ENCODE results near the gene FGD5.

The FGD5 gene

DNA sequence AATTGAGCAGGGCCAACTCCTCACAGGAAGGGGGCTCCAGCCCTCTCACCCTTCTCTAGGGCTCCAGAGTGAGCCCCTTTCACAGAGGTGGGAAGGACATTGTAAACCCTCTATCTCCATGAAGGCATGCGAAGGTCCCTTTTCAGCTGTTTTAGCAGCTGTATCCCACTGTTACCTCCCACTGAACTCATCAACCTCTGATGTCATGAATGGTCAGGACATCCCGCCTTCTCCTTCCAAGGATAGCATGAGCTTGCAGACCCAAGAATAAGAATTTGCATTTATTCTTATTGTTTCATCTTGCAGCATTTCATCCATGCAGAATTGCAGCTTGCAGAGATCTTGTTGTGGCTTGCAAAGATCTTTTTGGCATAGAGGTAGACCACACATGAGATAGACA is 24.3 kb upstream of the FGD5 start:
- DNase-seq (ENCODE audit: low read depth, low spot score) = no peak
- in situ Hi-C loops (cut with HindIII; ENCODE audit: low sequenced_read_pairs) = no loop called here
- TF ChIP-seq, protein P1, sequence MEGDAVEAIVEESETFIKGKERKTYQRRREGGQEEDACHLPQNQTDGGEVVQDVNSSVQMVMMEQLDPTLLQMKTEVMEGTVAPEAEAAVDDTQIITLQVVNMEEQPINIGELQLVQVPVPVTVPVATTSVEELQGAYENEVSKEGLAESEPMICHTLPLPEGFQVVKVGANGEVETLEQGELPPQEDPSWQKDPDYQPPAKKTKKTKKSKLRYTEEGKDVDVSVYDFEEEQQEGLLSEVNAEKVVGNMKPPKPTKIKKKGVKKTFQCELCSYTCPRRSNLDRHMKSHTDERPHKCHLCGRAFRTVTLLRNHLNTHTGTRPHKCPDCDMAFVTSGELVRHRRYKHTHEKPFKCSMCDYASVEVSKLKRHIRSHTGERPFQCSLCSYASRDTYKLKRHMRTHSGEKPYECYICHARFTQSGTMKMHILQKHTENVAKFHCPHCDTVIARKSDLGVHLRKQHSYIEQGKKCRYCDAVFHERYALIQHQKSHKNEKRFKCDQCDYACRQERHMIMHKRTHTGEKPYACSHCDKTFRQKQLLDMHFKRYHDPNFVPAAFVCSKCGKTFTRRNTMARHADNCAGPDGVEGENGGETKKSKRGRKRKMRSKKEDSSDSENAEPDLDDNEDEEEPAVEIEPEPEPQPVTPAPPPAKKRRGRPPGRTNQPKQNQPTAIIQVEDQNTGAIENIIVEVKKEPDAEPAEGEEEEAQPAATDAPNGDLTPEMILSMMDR (IDR thresholded peaks at IDR 0.05; ENCODE audit: low read depth, low read length) = no peak
- no peak overlapping the region for H3K4me3 ChIP-seq (ENCODE audit: low read depth, low read length)

DNA sequence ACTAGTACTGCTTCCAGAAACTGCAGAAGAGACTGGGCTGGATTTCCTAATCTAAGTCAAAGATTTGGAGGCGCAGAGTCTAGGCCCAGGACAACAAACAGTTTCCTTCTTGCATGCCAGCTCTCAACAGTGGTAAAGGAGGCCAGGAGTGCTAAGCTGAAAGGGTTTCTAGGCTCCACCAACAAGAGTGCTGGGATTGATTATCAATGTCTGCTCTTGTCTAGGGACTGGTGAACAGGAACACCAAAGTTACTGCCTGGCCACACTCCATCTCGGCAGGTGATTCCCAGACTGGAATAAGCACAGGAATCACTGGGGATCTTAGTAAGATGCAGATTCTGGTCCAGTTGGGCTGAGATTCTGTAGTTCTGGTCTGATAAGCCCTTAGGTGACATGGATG is 22.8 kb upstream of the FGD5 start:
- TF ChIP-seq, protein P1 (IDR thresholded peaks at IDR 0.05; ENCODE audit: low read depth, low read length) = no peak

DNA sequence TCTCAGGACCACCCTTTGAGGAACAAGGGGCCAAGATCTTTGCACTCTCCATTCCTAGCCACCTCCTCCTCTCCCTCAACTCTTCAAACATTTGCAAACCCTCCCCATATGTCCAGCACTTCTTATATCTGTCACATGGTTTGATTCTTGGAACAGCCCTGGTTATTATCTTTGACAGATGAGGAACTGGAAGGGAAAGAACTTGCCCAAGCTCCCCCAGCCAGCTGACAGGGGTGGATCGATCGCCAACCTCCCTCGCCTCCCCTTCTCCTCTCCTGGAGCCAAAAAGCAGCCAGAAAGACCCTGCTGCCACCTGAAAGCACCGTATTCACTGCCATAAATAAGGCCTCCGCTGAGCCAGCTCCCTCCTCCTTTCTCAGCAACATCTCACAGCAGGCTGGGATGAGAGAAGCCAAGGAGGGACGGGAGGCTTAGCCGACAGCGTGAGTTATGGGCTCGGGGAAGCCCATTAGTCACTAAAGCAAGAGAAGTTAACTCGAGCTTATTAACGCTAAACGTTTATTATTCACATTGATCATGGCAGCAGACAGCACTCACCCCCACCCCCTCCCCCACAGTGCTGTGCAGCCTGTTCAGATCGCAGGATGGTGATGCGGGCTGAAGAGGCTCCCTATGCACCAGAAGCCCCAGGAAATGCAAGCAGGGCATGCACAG is 22.2 kb upstream of the FGD5 start:
- no peak overlapping the region for H3K4me3 ChIP-seq (ENCODE audit: low read depth, low read length)
- no peak for DNase-seq (ENCODE audit: low read depth, low spot score)
- TF ChIP-seq, protein P1 (IDR thresholded peaks at IDR 0.05; ENCODE audit: low read depth, low read length) = no peak
- in situ Hi-C loops (cut with HindIII; ENCODE audit: low sequenced_read_pairs) = no loop called here

More for the DNA sequence above, 22.8 kb upstream of the FGD5 start:
- no peak for DNase-seq (ENCODE audit: low read depth, low spot score)
- H3K4me3 ChIP-seq (ENCODE audit: low read depth, low read length) = no peak overlapping the region
- in situ Hi-C loops (cut with HindIII; ENCODE audit: low sequenced_read_pairs) = no loop called here

DNA sequence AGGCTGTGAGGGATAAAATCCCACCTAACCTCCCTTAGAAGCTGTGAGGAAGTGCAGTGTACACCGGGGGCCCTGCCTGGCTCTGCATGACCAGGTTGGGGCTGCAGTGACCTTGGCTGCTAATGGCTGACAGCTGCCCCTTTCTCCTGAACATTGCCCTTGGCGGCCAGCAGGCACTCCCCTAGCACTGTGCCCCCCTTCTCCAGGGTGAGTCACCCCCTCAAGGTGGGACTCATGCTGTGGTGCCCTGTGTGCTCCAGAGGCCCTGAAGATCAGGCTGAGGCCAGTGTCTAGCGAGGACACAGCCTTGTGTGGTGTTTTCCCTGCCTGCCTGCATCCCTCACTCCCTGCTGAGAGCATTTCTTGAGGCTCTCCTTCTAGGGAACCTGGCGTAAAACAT is 21.0 kb upstream of the FGD5 start:
- in situ Hi-C loops (cut with HindIII; ENCODE audit: low sequenced_read_pairs) = no loop called here
- no peak for DNase-seq (ENCODE audit: low read depth, low spot score)
- TF ChIP-seq, protein P1 (IDR thresholded peaks at IDR 0.05; ENCODE audit: low read depth, low read length) = no peak
- no peak overlapping the region for H3K4me3 ChIP-seq (ENCODE audit: low read depth, low read length)

DNA sequence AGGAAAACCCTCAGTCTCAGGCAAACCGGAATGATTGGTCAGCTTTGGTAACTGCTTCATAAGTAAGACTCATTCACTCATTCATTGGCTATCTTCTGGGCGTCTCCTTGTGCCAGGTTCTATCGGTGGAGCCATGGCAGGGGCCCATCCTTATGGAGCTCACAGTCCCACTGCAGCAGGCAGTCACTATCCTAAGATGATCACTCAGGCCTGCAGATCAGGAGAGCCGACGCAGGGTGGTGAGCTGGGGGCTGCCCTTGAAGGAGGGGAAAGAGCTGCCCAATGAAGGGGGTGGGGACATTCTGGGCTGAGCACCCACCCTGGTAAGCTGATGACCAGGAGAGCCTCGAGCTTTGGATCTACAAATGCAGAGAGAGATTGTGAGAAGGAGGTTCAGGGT is 20.5 kb upstream of the FGD5 start:
- no peak overlapping the region for H3K4me3 ChIP-seq (ENCODE audit: low read depth, low read length)
- TF ChIP-seq, protein P1 (IDR thresholded peaks at IDR 0.05; ENCODE audit: low read depth, low read length) = no peak
- in situ Hi-C loops (cut with HindIII; ENCODE audit: low sequenced_read_pairs) = no loop called here
- no peak for DNase-seq (ENCODE audit: low read depth, low spot score)

DNA sequence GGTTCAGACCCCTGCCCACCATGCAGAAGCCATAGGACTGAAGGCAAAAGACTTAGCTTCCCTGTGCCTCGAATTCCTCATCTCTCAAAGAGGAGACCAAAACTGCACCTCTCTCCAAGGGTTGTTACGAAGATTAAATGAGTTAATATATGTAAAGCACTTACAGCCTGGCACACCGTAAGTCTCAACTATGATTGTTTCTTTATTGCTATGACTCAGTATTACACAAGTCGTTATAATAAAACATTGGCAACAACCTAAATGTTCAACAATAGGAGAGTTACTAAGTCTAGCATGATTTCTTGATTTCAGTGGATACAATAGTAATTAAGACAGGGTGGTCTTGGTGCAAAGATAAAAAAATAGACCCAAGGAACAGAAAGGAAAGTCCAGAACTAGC is 19.6 kb upstream of the FGD5 start:
- TF ChIP-seq, protein P1 (IDR thresholded peaks at IDR 0.05; ENCODE audit: low read depth, low read length) = no peak
- in situ Hi-C loops (cut with HindIII; ENCODE audit: low sequenced_read_pairs) = no loop called here
- DNase-seq (ENCODE audit: low read depth, low spot score) = no peak

More for the DNA sequence above, 19.6 kb upstream of the FGD5 start:
- no peak overlapping the region for H3K4me3 ChIP-seq (ENCODE audit: low read depth, low read length)
